ENCODE results near the gene SCYGR5.
"Not testable (repeated sequence)": the region's sequence is repeated elsewhere in the genome, so short reads cannot be mapped to it uniquely, and the experiment has no call there.

SCYGR5 gene

GRCh38 chr2:227666631-227667170 is at the start of gene SCYGR5:
Gene SCYGR5 (plus strand): TSS chr2:227666804. CDS start chr2:227666804, 0 bp downstream.
- DNase-seq (ENCODE audit: low spot score); FAIRE-seq: not testable (repeated sequence)

- FAIRE-seq (no peak), DNase-seq (ENCODE audit: low spot score) (no peak)
Observed at GRCh38 chr2:227617316-227618230, 49.0 kb upstream of the SCYGR5 start, which contains the start of gene SCYGR4. Gene SCYGR4 (plus strand): TSS chr2:227617498. CDS start chr2:227617498, 0 bp downstream.

- peak; percentile 62 for FAIRE-seq
Observed at GRCh38 chr2:227623226-227623625, 43.4 kb upstream of the SCYGR5 start.

GRCh38 chr2:227625420-227625819 is 41.2 kb upstream of the SCYGR5 start:
- DNase-seq (ENCODE audit: low spot score) (no peak), FAIRE-seq (no peak)

More at GRCh38 chr2:227623226-227623625, 43.4 kb upstream of the SCYGR5 start:
- DNase-seq (ENCODE audit: low spot score): peak; percentile 46

- DNase-seq (ENCODE audit: low spot score) (no peak), FAIRE-seq (no peak)
Observed at GRCh38 chr2:227626580-227627151, 39.9 kb upstream of the SCYGR5 start.

GRCh38 chr2:227627769-227628168 is 38.8 kb upstream of the SCYGR5 start:
- FAIRE-seq (no peak), DNase-seq (ENCODE audit: low spot score) (no peak)

GRCh38 chr2:227629435-227629834 is 37.2 kb upstream of the SCYGR5 start:
- no peak for FAIRE-seq
- DNase-seq (ENCODE audit: low spot score): no peak

GRCh38 chr2:227630322-227630721 is 36.3 kb upstream of the SCYGR5 start:
- no peak for FAIRE-seq
- DNase-seq (ENCODE audit: low spot score): no peak

- FAIRE-seq: no peak
- DNase-seq (ENCODE audit: low spot score): no peak
Observed at GRCh38 chr2:227632827-227633226, 33.8 kb upstream of the SCYGR5 start.

- FAIRE-seq: no peak
Observed at GRCh38 chr2:227634201-227634600, 32.4 kb upstream of the SCYGR5 start.

GRCh38 chr2:227642656-227643055 is 23.9 kb upstream of the SCYGR5 start:
- FAIRE-seq (no peak), DNase-seq (ENCODE audit: low spot score) (no peak)

More at GRCh38 chr2:227634201-227634600, 32.4 kb upstream of the SCYGR5 start:
- DNase-seq (ENCODE audit: low spot score): no peak

GRCh38 chr2:227643990-227644551 is 22.5 kb upstream of the SCYGR5 start:
- no peak for DNase-seq (ENCODE audit: low spot score)

GRCh38 chr2:227653419-227653818 is 13.2 kb upstream of the SCYGR5 start:
- no peak for DNase-seq (ENCODE audit: low spot score)
- FAIRE-seq: no peak

More at GRCh38 chr2:227643990-227644551, 22.5 kb upstream of the SCYGR5 start:
- FAIRE-seq: no peak

GRCh38 chr2:227654426-227654825 is 12.2 kb upstream of the SCYGR5 start:
- DNase-seq (ENCODE audit: low spot score) (no peak), FAIRE-seq (no peak)

GRCh38 chr2:227655454-227655853 is 11.2 kb upstream of the SCYGR5 start:
- peak; percentile 93 for FAIRE-seq
- DNase-seq (ENCODE audit: low spot score): peak; percentile 77

GRCh38 chr2:227657199-227657845 is 9.3 kb upstream of the SCYGR5 start:
- DNase-seq (ENCODE audit: low spot score): no peak
- no peak for FAIRE-seq

- FAIRE-seq: no peak
- DNase-seq (ENCODE audit: low spot score): no peak
Observed at GRCh38 chr2:227661025-227661649, 5.5 kb upstream of the SCYGR5 start.

GRCh38 chr2:227661827-227662226 is 4.8 kb upstream of the SCYGR5 start:
- FAIRE-seq: no peak
- no peak for DNase-seq (ENCODE audit: low spot score)

- DNase-seq (ENCODE audit: low spot score) (no peak), FAIRE-seq (no peak)
Observed at GRCh38 chr2:227665189-227665940, 1.2 kb upstream of the SCYGR5 start.

All from RCC 7860 (cell line).